ENCODE measurements around the gene NRARP.

NRARP gene

GRCh38 chr9:137302118-137302448, at the start of gene NRARP:
NRARP (minus strand) TSS chr9:137302271; CDS start chr9:137301928, 343 bp downstream.
- peak; percentile 92 for DNase-seq (ENCODE audit: insufficient read length, low spot score)

GRCh38 chr9:137350696-137351584, 48.9 kb upstream of the NRARP start:
- DNase-seq (ENCODE audit: insufficient read length, low spot score) (no peak), FAIRE-seq (no peak)
- TF ChIP-seq CTCF (IDR thresholded peaks at IDR 0.05; ENCODE audit: insufficient read depth, missing control alignments), result no peak

More at GRCh38 chr9:137302118-137302448, at the start of gene NRARP:
- TF ChIP-seq CTCF (IDR thresholded peaks at IDR 0.05; ENCODE audit: insufficient read depth, missing control alignments), result no peak
- no peak for FAIRE-seq

GRCh38 chr9:137349471-137350033, 47.5 kb upstream of the NRARP start:
- DNase-seq (ENCODE audit: insufficient read length, low spot score), result no peak
- FAIRE-seq, result no peak
- no peak for TF ChIP-seq CTCF (IDR thresholded peaks at IDR 0.05; ENCODE audit: insufficient read depth, missing control alignments)

GRCh38 chr9:137348769-137349470, 46.8 kb upstream of the NRARP start:
- no peak for TF ChIP-seq CTCF (IDR thresholded peaks at IDR 0.05; ENCODE audit: insufficient read depth, missing control alignments)
- DNase-seq (ENCODE audit: insufficient read length, low spot score) (no peak), FAIRE-seq (no peak)

- no peak for TF ChIP-seq CTCF (IDR thresholded peaks at IDR 0.05; ENCODE audit: insufficient read depth, missing control alignments)
Observed at GRCh38 chr9:137347928-137348327, 45.9 kb upstream of the NRARP start.

GRCh38 chr9:137342482-137342881, 40.4 kb upstream of the NRARP start:
- TF ChIP-seq CTCF (IDR thresholded peaks at IDR 0.05; ENCODE audit: insufficient read depth, missing control alignments), result no peak
- FAIRE-seq, result no peak
- no peak for DNase-seq (ENCODE audit: insufficient read length, low spot score)

More at GRCh38 chr9:137347928-137348327, 45.9 kb upstream of the NRARP start:
- no peak for DNase-seq (ENCODE audit: insufficient read length, low spot score)
- no peak for FAIRE-seq

Data from D721Med (cell line).